B cell (primary cell): ENCODE results near the gene YPEL5.

Experiments used
- CTCF ChIP-seq: fragments of 200-600 bp; IDR thresholded peaks from one replicate; pipeline ENCODE4 v1.8.0; 2022; ENCODE audit warnings: antibody characterized with exemption, mild to moderate bottlenecking
- EZH2 ChIP-seq: IDR thresholded peaks from 2 replicates; pipeline ENCODE4 v1.6.1; 2012; ENCODE audit warnings: borderline replicate concordance, low read depth, mild to moderate bottlenecking, moderate library complexity, low read length; ENCODE audit not compliant: insufficient read depth, poor library complexity, severe bottlenecking

- TF ChIP-seq EZH2 (no peak), CTCF (no peak)
These were observed 448 bp downstream of the YPEL5 start for GRCh38 chr2:30147196-30147714.
